ENCODE measurements around the gene TWSG1. TPM values are rescaled to one million over a fixed set of nuclear protein-coding genes. Genes with fewer than 3 reads are reported as not detected.
"Not testable (repeated sequence)": the region's sequence is repeated elsewhere in the genome, so short reads cannot be mapped to it uniquely, and the experiment has no call there.

The TWSG1 gene
- total RNA-seq, 1 donor from 2014 or later: 4.8 TPM

DNA sequence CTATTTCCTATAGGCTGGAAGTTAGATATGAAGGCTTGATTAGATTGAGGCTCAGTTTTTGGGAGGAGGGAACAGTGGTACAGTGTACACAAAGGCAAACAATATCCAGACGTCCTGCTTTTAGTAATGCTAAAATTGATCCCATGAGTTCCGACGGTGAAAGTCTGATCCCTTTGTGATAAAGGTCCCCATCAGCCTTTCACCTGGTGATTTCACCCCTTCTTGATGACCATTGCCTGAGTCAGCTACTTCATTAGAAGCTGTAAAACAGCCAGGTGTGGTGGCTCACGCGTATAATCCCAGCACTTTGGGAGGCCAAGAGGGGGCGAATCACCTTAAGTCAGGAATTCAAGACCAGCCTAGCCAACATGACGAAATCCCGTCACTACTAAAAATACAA lies 29.7 kb downstream of the TWSG1 start:
- no peak for DNase-seq
- TF ChIP-seq, protein P1, sequence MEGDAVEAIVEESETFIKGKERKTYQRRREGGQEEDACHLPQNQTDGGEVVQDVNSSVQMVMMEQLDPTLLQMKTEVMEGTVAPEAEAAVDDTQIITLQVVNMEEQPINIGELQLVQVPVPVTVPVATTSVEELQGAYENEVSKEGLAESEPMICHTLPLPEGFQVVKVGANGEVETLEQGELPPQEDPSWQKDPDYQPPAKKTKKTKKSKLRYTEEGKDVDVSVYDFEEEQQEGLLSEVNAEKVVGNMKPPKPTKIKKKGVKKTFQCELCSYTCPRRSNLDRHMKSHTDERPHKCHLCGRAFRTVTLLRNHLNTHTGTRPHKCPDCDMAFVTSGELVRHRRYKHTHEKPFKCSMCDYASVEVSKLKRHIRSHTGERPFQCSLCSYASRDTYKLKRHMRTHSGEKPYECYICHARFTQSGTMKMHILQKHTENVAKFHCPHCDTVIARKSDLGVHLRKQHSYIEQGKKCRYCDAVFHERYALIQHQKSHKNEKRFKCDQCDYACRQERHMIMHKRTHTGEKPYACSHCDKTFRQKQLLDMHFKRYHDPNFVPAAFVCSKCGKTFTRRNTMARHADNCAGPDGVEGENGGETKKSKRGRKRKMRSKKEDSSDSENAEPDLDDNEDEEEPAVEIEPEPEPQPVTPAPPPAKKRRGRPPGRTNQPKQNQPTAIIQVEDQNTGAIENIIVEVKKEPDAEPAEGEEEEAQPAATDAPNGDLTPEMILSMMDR (IDR thresholded peaks at IDR 0.05): no peak
- ATAC-seq (ENCODE audit: low read depth): no peak
- intact Hi-C loops (cut with micrococcal nuclease): no loop called here
- Mint-ChIP-seq H3K4me1 (no peaks in the 10 kb centered on the region), H3K4me3 (no peak overlapping the region), H3K36me3 (ENCODE audit: low read depth) (peaks cover 22% of the 10 kb centered on the region), H3K27ac (no peak overlapping the region), H3K9me3 (peaks cover 2% of the 10 kb centered on the region), H3K27me3 (no peaks in the 10 kb centered on the region)
- CTCF ChIA-PET: no interaction called here
- POLR2A ChIA-PET: no interaction called here

DNA sequence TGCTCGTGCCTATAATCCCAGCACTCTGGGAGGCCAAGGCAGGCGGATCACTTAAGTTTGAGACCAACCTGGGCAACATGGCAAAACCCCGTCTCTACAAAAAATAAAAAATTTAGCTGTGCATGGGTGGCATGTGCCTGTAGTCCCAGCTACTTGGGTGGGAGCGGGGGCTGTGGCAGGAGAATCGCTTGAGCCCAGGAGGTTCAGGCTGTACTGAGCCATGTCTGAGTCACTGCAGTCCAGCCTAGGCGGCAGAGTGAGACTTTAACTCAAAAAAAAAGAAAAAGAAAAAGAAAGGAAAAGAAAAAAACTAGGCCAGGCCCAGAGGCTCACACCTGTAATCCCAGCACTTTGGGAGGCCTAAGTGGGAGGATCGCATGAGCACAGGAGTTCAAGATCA lies 30.8 kb downstream of the TWSG1 start:
- H3K36me3 Mint-ChIP-seq (ENCODE audit: low read depth): peaks cover 29% of the 10 kb centered on the region
- TF ChIP-seq, protein P1 (IDR thresholded peaks at IDR 0.05): no peak
- POLR2A ChIA-PET: no interaction called here
- no peaks in the 10 kb centered on the region for H3K27me3 Mint-ChIP-seq
- H3K9me3 Mint-ChIP-seq: peaks cover 2% of the 10 kb centered on the region
- ATAC-seq (ENCODE audit: low read depth) (no peak), DNase-seq (no peak)
- H3K4me3 Mint-ChIP-seq: no peak overlapping the region
- CTCF ChIA-PET: no interaction called here
- H3K27ac Mint-ChIP-seq: no peak overlapping the region
- intact Hi-C loops (cut with micrococcal nuclease): no loop called here
- no peaks in the 10 kb centered on the region for H3K4me1 Mint-ChIP-seq

- H3K4me3 Mint-ChIP-seq: no peak overlapping the region
- ATAC-seq (ENCODE audit: low read depth) (no peak), DNase-seq (no peak)
- no peak overlapping the region for H3K27ac Mint-ChIP-seq
- no peaks in the 10 kb centered on the region for H3K4me1 Mint-ChIP-seq
- peaks cover 25% of the 10 kb centered on the region for H3K36me3 Mint-ChIP-seq (ENCODE audit: low read depth)
- H3K27me3 Mint-ChIP-seq: no peaks in the 10 kb centered on the region
- ChIA-PET CTCF (no interaction called here), POLR2A (no interaction called here)
- TF ChIP-seq, protein P1 (IDR thresholded peaks at IDR 0.05): no peak
- intact Hi-C loops (cut with micrococcal nuclease): no loop called here
- H3K9me3 Mint-ChIP-seq: peaks cover 2% of the 10 kb centered on the region
Measured at GRCh38 chr18:9366126-9366714, 31.6 kb downstream of the TWSG1 start.

DNA sequence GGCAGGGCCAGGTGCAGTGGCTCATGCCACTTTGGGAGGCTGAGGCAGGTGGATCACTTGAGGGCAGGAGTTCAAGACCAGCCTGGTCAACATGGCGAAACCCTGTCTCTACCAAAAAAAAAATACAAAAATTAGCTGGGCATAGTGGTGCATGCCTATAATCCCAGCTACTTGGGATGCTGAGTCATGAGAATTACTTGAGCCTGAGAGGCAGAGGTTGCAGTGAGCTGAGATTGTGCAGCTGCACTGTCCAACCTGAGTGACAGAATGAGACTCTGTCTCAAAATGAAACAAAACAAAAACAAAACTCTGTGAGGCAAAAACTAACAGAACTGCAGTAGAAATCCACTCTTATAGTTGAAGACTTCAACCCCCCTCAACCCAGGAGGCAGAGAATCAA lies 38.7 kb downstream of the TWSG1 start:
- CTCF ChIA-PET; H3K9me3 Mint-ChIP-seq; H3K4me1 Mint-ChIP-seq; H3K27ac Mint-ChIP-seq; intact Hi-C loops (cut with micrococcal nuclease); POLR2A ChIA-PET; DNase-seq; ATAC-seq (ENCODE audit: low read depth); H3K27me3 Mint-ChIP-seq; H3K4me3 Mint-ChIP-seq: not testable (repeated sequence)
- peaks cover 24% of the 10 kb centered on the region for H3K36me3 Mint-ChIP-seq (ENCODE audit: low read depth)

- DNase-seq: no peak
- no peak for ATAC-seq (ENCODE audit: low read depth)
- no peaks in the 10 kb centered on the region for H3K4me1 Mint-ChIP-seq
- no peak overlapping the region for H3K27ac Mint-ChIP-seq
- POLR2A ChIA-PET: no interaction called here
- H3K4me3 Mint-ChIP-seq: no peak overlapping the region
- CTCF ChIA-PET: no interaction called here
- peaks cover 9% of the 10 kb centered on the region for H3K36me3 Mint-ChIP-seq (ENCODE audit: low read depth)
- TF ChIP-seq, protein P1 (IDR thresholded peaks at IDR 0.05): no peak
- intact Hi-C loops (cut with micrococcal nuclease): no loop called here
- peaks cover 10% of the 10 kb centered on the region for H3K9me3 Mint-ChIP-seq
- H3K27me3 Mint-ChIP-seq: no peaks in the 10 kb centered on the region
Measured at GRCh38 chr18:9379118-9379517, 44.5 kb downstream of the TWSG1 start.

DNA sequence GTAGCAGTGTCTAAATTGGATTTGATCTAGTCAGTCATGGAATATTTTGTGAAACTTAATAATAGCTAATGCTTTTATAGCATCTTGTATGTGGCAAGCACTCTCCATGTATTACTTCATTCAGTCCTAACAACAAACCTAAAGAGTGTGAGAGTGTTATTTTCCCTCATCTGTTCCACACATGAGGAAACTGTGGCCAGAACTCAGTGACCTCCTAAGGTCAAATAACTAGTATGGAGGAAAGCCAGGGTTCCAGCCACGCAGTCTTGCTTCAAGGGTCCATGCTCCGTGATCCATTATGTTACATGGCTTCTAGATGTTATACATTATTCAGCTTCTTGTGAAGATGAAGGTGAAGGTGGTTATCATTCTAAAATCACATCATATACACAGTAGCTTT lies 45.5 kb downstream of the TWSG1 start:
- Mint-ChIP-seq H3K4me3 (no peak overlapping the region), H3K9me3 (peaks cover 10% of the 10 kb centered on the region), H3K27ac (no peak overlapping the region), H3K4me1 (no peaks in the 10 kb centered on the region), H3K36me3 (ENCODE audit: low read depth) (peaks cover 8% of the 10 kb centered on the region), H3K27me3 (no peaks in the 10 kb centered on the region)
- no peak for DNase-seq
- intact Hi-C loops (cut with micrococcal nuclease): no loop called here
- no peak for ATAC-seq (ENCODE audit: low read depth)
- CTCF ChIA-PET: no interaction called here
- POLR2A ChIA-PET: no interaction called here
- TF ChIP-seq, protein P1 (IDR thresholded peaks at IDR 0.05): no peak

All from activated B cell treated with CpG ODN at 0.5 μM for 24 hours (primary cell).